ENCODE results near the gene DAP.

DNA sequence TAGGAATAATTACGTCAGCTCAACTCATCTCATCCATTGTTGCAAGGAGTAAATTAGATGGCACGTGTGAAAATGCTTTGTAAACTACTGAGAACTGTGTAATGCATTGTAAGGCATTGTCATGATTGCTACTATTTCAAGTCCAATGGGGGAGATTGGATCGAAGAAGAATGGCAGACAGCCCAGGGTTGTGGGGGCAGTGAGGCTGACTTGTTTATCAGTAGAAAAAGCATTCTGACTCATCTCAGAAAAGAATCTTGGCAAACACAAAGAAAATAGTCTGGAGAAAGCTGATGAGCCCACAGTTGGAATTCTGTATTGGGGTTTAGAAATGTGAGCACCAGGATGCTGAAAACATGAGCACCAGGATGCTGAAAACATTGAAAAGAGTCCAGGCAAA, 28.0 kb upstream of the DAP start:
- no peak for TF ChIP-seq HDAC2 (IDR thresholded peaks at IDR 0.05)
- TF ChIP-seq, protein P1, sequence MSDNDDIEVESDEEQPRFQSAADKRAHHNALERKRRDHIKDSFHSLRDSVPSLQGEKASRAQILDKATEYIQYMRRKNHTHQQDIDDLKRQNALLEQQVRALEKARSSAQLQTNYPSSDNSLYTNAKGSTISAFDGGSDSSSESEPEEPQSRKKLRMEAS (IDR thresholded peaks at IDR 0.05; ENCODE audit: low read depth, low read length), result no peak
- no peak for TF ChIP-seq SIX5 (IDR thresholded peaks at IDR 0.05; ENCODE audit: low read depth, low read length, severe bottlenecking)
- no peak for TF ChIP-seq JUND (IDR thresholded peaks at IDR 0.05; ENCODE audit: low read depth, low read length)
- TF ChIP-seq FOS (IDR thresholded peaks at IDR 0.05; ENCODE audit: borderline replicate concordance, extremely low read depth, insufficient read length), result no peak
- no peak for TF ChIP-seq ZNF24 (IDR thresholded peaks at IDR 0.05)
- no peak for TF ChIP-seq TAF1 (IDR thresholded peaks at IDR 0.05; ENCODE audit: borderline replicate concordance, low read depth, low read length)
- TF ChIP-seq, protein P2, sequence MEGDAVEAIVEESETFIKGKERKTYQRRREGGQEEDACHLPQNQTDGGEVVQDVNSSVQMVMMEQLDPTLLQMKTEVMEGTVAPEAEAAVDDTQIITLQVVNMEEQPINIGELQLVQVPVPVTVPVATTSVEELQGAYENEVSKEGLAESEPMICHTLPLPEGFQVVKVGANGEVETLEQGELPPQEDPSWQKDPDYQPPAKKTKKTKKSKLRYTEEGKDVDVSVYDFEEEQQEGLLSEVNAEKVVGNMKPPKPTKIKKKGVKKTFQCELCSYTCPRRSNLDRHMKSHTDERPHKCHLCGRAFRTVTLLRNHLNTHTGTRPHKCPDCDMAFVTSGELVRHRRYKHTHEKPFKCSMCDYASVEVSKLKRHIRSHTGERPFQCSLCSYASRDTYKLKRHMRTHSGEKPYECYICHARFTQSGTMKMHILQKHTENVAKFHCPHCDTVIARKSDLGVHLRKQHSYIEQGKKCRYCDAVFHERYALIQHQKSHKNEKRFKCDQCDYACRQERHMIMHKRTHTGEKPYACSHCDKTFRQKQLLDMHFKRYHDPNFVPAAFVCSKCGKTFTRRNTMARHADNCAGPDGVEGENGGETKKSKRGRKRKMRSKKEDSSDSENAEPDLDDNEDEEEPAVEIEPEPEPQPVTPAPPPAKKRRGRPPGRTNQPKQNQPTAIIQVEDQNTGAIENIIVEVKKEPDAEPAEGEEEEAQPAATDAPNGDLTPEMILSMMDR (IDR thresholded peaks at IDR 0.05 in 2 of 3, conservative IDR thresholded peaks at IDR 0.05 in 1 of 3; ENCODE audit: control insufficient read depth in 2 of 3, extremely low read depth in 1 of 3, insufficient read depth in 1 of 3, low read depth in 3 of 3, low read length in 3 of 3), result no peak
- TF ChIP-seq, protein P3, sequence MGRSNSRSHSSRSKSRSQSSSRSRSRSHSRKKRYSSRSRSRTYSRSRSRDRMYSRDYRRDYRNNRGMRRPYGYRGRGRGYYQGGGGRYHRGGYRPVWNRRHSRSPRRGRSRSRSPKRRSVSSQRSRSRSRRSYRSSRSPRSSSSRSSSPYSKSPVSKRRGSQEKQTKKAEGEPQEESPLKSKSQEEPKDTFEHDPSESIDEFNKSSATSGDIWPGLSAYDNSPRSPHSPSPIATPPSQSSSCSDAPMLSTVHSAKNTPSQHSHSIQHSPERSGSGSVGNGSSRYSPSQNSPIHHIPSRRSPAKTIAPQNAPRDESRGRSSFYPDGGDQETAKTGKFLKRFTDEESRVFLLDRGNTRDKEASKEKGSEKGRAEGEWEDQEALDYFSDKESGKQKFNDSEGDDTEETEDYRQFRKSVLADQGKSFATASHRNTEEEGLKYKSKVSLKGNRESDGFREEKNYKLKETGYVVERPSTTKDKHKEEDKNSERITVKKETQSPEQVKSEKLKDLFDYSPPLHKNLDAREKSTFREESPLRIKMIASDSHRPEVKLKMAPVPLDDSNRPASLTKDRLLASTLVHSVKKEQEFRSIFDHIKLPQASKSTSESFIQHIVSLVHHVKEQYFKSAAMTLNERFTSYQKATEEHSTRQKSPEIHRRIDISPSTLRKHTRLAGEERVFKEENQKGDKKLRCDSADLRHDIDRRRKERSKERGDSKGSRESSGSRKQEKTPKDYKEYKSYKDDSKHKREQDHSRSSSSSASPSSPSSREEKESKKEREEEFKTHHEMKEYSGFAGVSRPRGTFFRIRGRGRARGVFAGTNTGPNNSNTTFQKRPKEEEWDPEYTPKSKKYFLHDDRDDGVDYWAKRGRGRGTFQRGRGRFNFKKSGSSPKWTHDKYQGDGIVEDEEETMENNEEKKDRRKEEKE (IDR thresholded peaks at IDR 0.05), result no peak
- TF ChIP-seq, protein P4, sequence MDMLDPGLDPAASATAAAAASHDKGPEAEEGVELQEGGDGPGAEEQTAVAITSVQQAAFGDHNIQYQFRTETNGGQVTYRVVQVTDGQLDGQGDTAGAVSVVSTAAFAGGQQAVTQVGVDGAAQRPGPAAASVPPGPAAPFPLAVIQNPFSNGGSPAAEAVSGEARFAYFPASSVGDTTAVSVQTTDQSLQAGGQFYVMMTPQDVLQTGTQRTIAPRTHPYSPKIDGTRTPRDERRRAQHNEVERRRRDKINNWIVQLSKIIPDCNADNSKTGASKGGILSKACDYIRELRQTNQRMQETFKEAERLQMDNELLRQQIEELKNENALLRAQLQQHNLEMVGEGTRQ (IDR thresholded peaks at IDR 0.05; ENCODE audit: borderline replicate concordance, low read depth, low read length), result no peak

Data from GM12878 (cell line).